ENCODE data around the gene GABRG3. TPM values are rescaled to one million over a fixed set of nuclear protein-coding genes. Genes with fewer than 3 reads are reported as not detected.

GABRG3 gene
- total and polyA plus RNA-seq, 2 of the 4 experiments (the other 2 are of a cell fraction) = not detected

DNA sequence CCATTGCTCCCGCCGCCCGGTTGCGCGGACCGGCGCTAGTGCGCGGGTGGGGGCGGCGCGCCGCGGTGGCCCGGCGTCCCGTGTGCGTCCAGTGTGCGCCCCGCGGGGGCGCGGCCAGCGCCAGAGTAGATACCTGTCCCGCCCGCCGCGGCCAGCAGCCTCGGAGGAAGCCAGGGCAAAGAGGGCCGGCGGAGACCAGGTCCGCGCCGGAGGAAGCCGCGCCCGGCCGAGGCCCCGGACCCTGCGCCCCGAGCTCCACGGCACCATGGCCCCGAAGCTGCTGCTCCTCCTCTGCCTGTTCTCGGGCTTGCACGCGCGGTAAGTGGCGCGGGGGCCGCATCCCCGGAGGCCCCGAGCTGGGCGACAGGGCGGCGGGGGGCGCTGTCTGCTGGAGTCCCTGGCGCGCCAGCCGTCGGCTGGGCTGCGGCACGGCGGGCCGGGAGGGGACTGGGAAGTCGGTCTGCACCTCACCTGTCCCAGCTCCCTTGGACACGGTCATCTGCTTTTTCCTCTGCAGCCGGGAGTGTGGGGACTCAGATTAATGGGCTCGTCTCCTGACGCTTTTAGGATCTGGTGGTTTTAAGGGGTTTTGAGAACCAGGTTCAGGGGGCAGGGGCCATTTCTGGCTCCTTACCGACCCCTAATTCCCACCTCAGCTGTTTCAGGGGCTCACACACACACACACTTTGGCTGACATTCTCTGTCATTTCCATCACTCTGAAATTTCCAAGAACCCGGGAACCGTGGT is 464 bp downstream of the GABRG3 start:
- H2BK120ac ChIP-seq (ENCODE audit: low read depth, low read length) = no peak overlapping the region
- no peaks in the 10 kb centered on the region for H3K4me1 ChIP-seq (ENCODE audit: control insufficient read depth, insufficient read depth, low read length)
- no peaks in the 10 kb centered on the region for H3K79me1 ChIP-seq (ENCODE audit: low read depth in 1 of 2, low read length in 2 of 2)
- no peak overlapping the region for H3K56ac ChIP-seq (ENCODE audit: extremely low read depth, insufficient read depth, low read length)
- no peak overlapping the region for H3K9ac ChIP-seq (ENCODE audit: low read depth, low read length)
- ATAC-seq (ENCODE audit: low read depth) (no peak), DNase-seq (no peak)
- 4% methylated on average over 13 of the region's 72 CpGs; no CpG with 5 or more reads in 1 of the 2 experiments for WGBS, 2 experiments (ENCODE audit: extremely low coverage in 2 of 2, insufficient read length in 1 of 2)
- H3K14ac ChIP-seq (replicated peaks; ENCODE audit: low read depth, low read length) = no peak overlapping the region
- POLR2A ChIA-PET (ENCODE audit: unreplicated experiment) = no interaction called here
- dilution Hi-C loops (cut with HindIII; ENCODE audit: low sequenced_read_pairs, unreplicated experiment) = no loop called here
- H4K91ac ChIP-seq (ENCODE audit: insufficient read depth, low read depth, low read length) = no peak overlapping the region
- no peak overlapping the region for H2AK5ac ChIP-seq (ENCODE audit: low read depth, low read length)
- H2BK5ac ChIP-seq (ENCODE audit: low read depth, low read length, poor library complexity, severe bottlenecking) = no peak overlapping the region
- no peak overlapping the region for H3K18ac ChIP-seq (ENCODE audit: low read depth, low read length)
- no peak for TF ChIP-seq NFE2L2 (IDR thresholded peaks at IDR 0.05; ENCODE audit: low read depth, low read length)
- TF ChIP-seq CHD1 (IDR thresholded peaks at IDR 0.05; ENCODE audit: low read depth, low read length) = no peak
- no peak for TF ChIP-seq POLR2A (IDR thresholded peaks at IDR 0.05; ENCODE audit: low read depth, low read length)
- no peak overlapping the region for H4K8ac ChIP-seq (ENCODE audit: low read depth in 2 of 2, low read length in 2 of 2)
- H2BK15ac ChIP-seq (ENCODE audit: low read depth, low read length) = no peak overlapping the region
- no peak overlapping the region for H2AK9ac ChIP-seq (replicated peaks; ENCODE audit: low read depth, low read length, poor library complexity)
- CTCF ChIA-PET = no interaction called here
- H3K23ac ChIP-seq (ENCODE audit: low read depth, low read length) = no peak overlapping the region
- no peaks in the 10 kb centered on the region for H3K9me1 ChIP-seq (ENCODE audit: insufficient read depth, low read length)
- H3K27ac ChIP-seq (ENCODE audit: insufficient read depth, low read length) = no peak overlapping the region
- no TSS peak for BruUV-seq (replicated peaks)
- no peak overlapping the region for H3K4ac ChIP-seq (ENCODE audit: low read depth, low read length)
- in situ Hi-C loops (cut with MboI; ENCODE audit: low sequenced_read_pairs) = no loop called here
- H3K9me3 ChIP-seq (ENCODE audit: control insufficient read depth, insufficient read depth, low read length) = peaks cover 4% of the 10 kb centered on the region
- H4K20me1 ChIP-seq (ENCODE audit: insufficient read depth, low read length) = no peaks in the 10 kb centered on the region
- H3K4me3 ChIP-seq (ENCODE audit: insufficient read depth, low read depth, low read length) = no peak overlapping the region
- no peak overlapping the region for H4K5ac ChIP-seq (ENCODE audit: low read depth, low read length)
- H3K4me2 ChIP-seq (ENCODE audit: low read depth, low read length) = no peak overlapping the region
- intact Hi-C loops (cut with micrococcal nuclease) = no loop called here
- H3K36me3 ChIP-seq (ENCODE audit: control insufficient read depth, insufficient read depth, low read length) = no peaks in the 10 kb centered on the region
- no peak overlapping the region for H2AFZ ChIP-seq (replicated peaks; ENCODE audit: low read length, poor library complexity)
- no peak overlapping the region for H2BK20ac ChIP-seq (ENCODE audit: low read depth, low read length)
- no peaks in the 10 kb centered on the region for H3K27me3 ChIP-seq (ENCODE audit: control insufficient read depth, insufficient read depth, low read length)

Data from IMR-90 (cell line).